Measurements from ENCODE around the gene TMEM130.

TMEM130 gene

GRCh38 chr7:98910427-98910826, 40.6 kb upstream of the TMEM130 start:
- peaks cover 70 to 94% (median 90%) of the 10 kb centered on the region in 3 donors for H3K36me3 ChIP-seq
- DNase-seq: no peak

GRCh38 chr7:98909487-98909886, 39.7 kb upstream of the TMEM130 start:
- peaks cover 73 to 98% (median 94%) of the 10 kb centered on the region in 3 donors for H3K36me3 ChIP-seq
- no peaks in the 10 kb centered on the region for H3K27me3 ChIP-seq
- no peaks in the 10 kb centered on the region for H3K9me3 ChIP-seq
- no peak overlapping the region for H3K4me3 ChIP-seq
- no peak overlapping the region for H3K27ac ChIP-seq
- intact Hi-C loops (cut with DNase I; ENCODE audit: low total_unique reads): no loop called here
- H3K4me1 ChIP-seq: no peaks in the 10 kb centered on the region
- no peak for TF ChIP-seq CTCF (IDR thresholded peaks at IDR 0.05)
- no peak for DNase-seq

More at GRCh38 chr7:98910427-98910826, 40.6 kb upstream of the TMEM130 start:
- no peaks in the 10 kb centered on the region for H3K9me3 ChIP-seq
- TF ChIP-seq CTCF (IDR thresholded peaks at IDR 0.05): no peak
- no peak overlapping the region for H3K27ac ChIP-seq
- H3K27me3 ChIP-seq: no peaks in the 10 kb centered on the region
- intact Hi-C loops (cut with DNase I; ENCODE audit: low total_unique reads): no loop called here
- H3K4me1 ChIP-seq: no peaks in the 10 kb centered on the region
- H3K4me3 ChIP-seq: no peak overlapping the region

GRCh38 chr7:98908585-98908984, 38.8 kb upstream of the TMEM130 start:
- no peak for TF ChIP-seq CTCF (IDR thresholded peaks at IDR 0.05)
- Histone ChIP-seq H3K27ac (no peak overlapping the region), H3K9me3 (no peaks in the 10 kb centered on the region), H3K4me1 (no peaks in the 10 kb centered on the region), H3K27me3 (no peaks in the 10 kb centered on the region), H3K36me3 (peaks cover 75 to 100% (median 96%) of the 10 kb centered on the region in 3 donors), H3K4me3 (no peak overlapping the region)
- intact Hi-C loops (cut with DNase I; ENCODE audit: low total_unique reads): no loop called here
- no peak for DNase-seq

DNA sequence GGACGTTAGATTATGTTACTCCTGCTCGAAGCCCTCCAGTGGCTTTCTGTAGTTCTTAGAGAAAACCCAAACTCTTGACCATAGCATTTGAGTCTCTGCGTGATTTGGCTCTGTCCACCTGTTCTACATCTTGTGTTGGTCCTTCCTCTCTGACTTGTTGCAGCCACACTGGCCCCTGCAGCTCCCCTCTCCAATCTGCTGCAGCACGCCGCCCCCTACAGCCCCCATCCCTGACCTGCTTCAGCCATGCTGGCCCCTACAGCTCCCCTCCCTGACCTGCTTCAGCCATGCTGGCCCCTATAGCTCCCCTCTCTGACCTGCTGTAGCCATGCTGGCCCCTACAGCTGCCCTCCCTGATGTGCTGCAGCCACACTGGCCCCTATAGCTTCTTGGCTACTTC, 37.8 kb upstream of the TMEM130 start:
- TF ChIP-seq CTCF (IDR thresholded peaks at IDR 0.05): no peak
- Histone ChIP-seq H3K36me3 (peaks cover 75 to 100% (median 94%) of the 10 kb centered on the region in 3 donors), H3K4me3 (no peak overlapping the region), H3K9me3 (no peaks in the 10 kb centered on the region), H3K4me1 (no peaks in the 10 kb centered on the region), H3K27me3 (no peaks in the 10 kb centered on the region), H3K27ac (no peak overlapping the region)
- intact Hi-C loops (cut with DNase I; ENCODE audit: low total_unique reads): no loop called here
- DNase-seq: no peak

- intact Hi-C loops (cut with DNase I; ENCODE audit: low total_unique reads): no loop called here
- Histone ChIP-seq H3K4me1 (no peaks in the 10 kb centered on the region), H3K9me3 (no peaks in the 10 kb centered on the region), H3K4me3 (no peak overlapping the region), H3K27me3 (no peaks in the 10 kb centered on the region), H3K36me3 (peaks cover 67 to 99% (median 86%) of the 10 kb centered on the region in 3 donors), H3K27ac (no peak overlapping the region)
- DNase-seq: no peak
- TF ChIP-seq CTCF (IDR thresholded peaks at IDR 0.05): no peak
Measured at GRCh38 chr7:98903246-98903645, 33.4 kb upstream of the TMEM130 start.

GRCh38 chr7:98902523-98902922, 32.7 kb upstream of the TMEM130 start:
- H3K4me3 ChIP-seq: no peak overlapping the region
- no peak for TF ChIP-seq CTCF (IDR thresholded peaks at IDR 0.05)
- H3K4me1 ChIP-seq: no peaks in the 10 kb centered on the region
- H3K27ac ChIP-seq: no peak overlapping the region
- no peaks in the 10 kb centered on the region for H3K27me3 ChIP-seq
- H3K9me3 ChIP-seq: no peaks in the 10 kb centered on the region
- intact Hi-C loops (cut with DNase I; ENCODE audit: low total_unique reads): no loop called here
- H3K36me3 ChIP-seq: peaks cover 67 to 99% (median 87%) of the 10 kb centered on the region in 3 donors
- DNase-seq: no peak

Data from tibial artery (tissue), 4 donors.